Heart left ventricle (tissue), 16 donors: ENCODE results near the gene LOC128125822.

Experiments used
- ATAC-seq, 4 donors: fragments of 200-7000 bp; cut with Tn5 transposase; one replicate each; pipeline ENCODE4 v1.9.1; 2020 to 2022; ENCODE audit warnings: moderate library complexity in 4 of 4, mild to moderate bottlenecking in 3 of 4, moderate number of reproducible peaks in 1 of 4
- DNase-seq, 5 donors: peaks; one replicate each; pipeline ENCODE4 v3.0.0-alpha.2; 2020
- H3K27ac ChIP-seq, 12 donors: fragments of 200-600 bp; sonication (generic) in 4 of 12; one replicate each; pipeline versions ENCODE4 v1.5.0 to v1.8.0; 2016 to 2022; ENCODE audit warnings: mild to moderate bottlenecking in 2 of 12
- H3K27me3 ChIP-seq, 9 donors: fragments of 200-600 bp; sonication (generic) in 2 of 9; one replicate each; pipeline versions ENCODE4 v1.5.1 to v1.8.0; 2016 to 2022; ENCODE audit warnings: mild to moderate bottlenecking in 3 of 9
- H3K36me3 ChIP-seq, 9 donors: fragments of 200-600 bp; sonication (generic) in 2 of 9; one replicate each; pipeline versions ENCODE4 v1.5.0 to v1.8.0; 2018 to 2022; ENCODE audit warnings: mild to moderate bottlenecking in 2 of 9
- H3K4me1 ChIP-seq, 12 donors: fragments of 200-600 bp; sonication (generic) in 4 of 12; one replicate each; pipeline versions ENCODE4 v1.5.0 to v1.8.0; 2016 to 2022; ENCODE audit warnings: mild to moderate bottlenecking in 3 of 12
- H3K4me3 ChIP-seq, 12 donors: fragments of 200-600 bp; sonication (generic) in 4 of 12; one replicate each; pipeline versions ENCODE4 v1.5.0 to v1.8.0; 2017 to 2022; ENCODE audit warnings: mild to moderate bottlenecking in 9 of 12, moderate library complexity in 4 of 12
- H3K9me3 ChIP-seq, 12 donors: fragments of 200-600 bp; sonication (generic) in 4 of 12; one replicate each; pipeline versions ENCODE4 v1.5.0 to v1.8.0; 2016 to 2022; ENCODE audit warnings: mild to moderate bottlenecking in 1 of 12
- CTCF ChIP-seq, 12 donors: fragments of 200-600 bp; sonication (generic) in 4 of 12; IDR thresholded peaks; one replicate each; pipeline versions ENCODE4 v1.5.0 to v1.8.0; 2018 to 2022; ENCODE audit warnings: antibody characterized with exemption in 12 of 12, mild to moderate bottlenecking in 5 of 12
- POLR2A ChIP-seq, 2 donors: fragments of 450-650 bp; IDR thresholded peaks; one replicate each; pipeline ENCODE4 v1.6.1; 2017; ENCODE audit warnings: antibody characterized with exemption in 2 of 2, mild to moderate bottlenecking in 2 of 2, moderate library complexity in 2 of 2
- WGBS, 4 donors: extraction: QIAGEN DNeasy Blood & Tissue Kit in 2 of 4; methylation state at CpG; one replicate each; pipeline versions ENCODE4 v1.1.5 to v1.1.7; 2013 to 2018; 5-methylcytosine and 5-hydroxymethylcytosine counted together
- intact Hi-C, 10 donors: fragments of 100-400 bp; cut with DNase I; formaldehyde crosslinking; loops; one replicate each; pipeline versions ENCODE4 v1.11.1 to v1.14.2; 2022
- donor health status: ischemic (EF 13 %, LVEDD 7.1; RV severe dilation, severe dysfunction).
- donor health status: healthy with polysubstance abuse.
- donor health status: DM: no; HTN: yes; CAD: no.
- donor health status: DM: no; HTN: no; CAD: no.
- donor health status: ischemic (EF 25% LVEDD 6.9; RV normal size, moderate dysfunction).
- donor health status: ischemic (EF 25% LVEDD 5.7; RV mildly dilated, moderate dysfunction).
- donor health status: healthy.
- donor health status: DM: yes; HTN: yes; CAD: no.
- donor health status: ischemic (EF 35%, LVEDD 5.7; RV mildly dilated, moderate dysfunction).
- donor health status: nonischemic (EF 11% LVEDD 7.7; RV severe dilation, severe dysfunction).
- donor health status: DM: yes; HTN: yes; CAD: no.
- donor health status: PGD.
- donor health status: ischemic (EF 29% LVEDD 5.4; RV normal size, mild dysfunction).
- donor health status: nonischemic (EF 23%, LVEDD 6.1; RV moderate dilation, normal function).

The LOC128125822 gene

GRCh38 chr6:63537959-63538300, 34.4 kb upstream of the LOC128125822 start:
- no peak for ATAC-seq
- no peak overlapping the region for H3K27ac ChIP-seq
- H3K36me3 ChIP-seq = no peaks in the 10 kb centered on the region
- H3K27me3 ChIP-seq = no peaks in the 10 kb centered on the region
- H3K9me3 ChIP-seq = no peaks in the 10 kb centered on the region
- intact Hi-C loops = no loop called here
- DNase-seq = no peak
- H3K4me1 ChIP-seq = no peaks in the 10 kb centered on the region
- TF ChIP-seq POLR2A (IDR thresholded peaks at IDR 0.05) (no peak), CTCF (IDR thresholded peaks at IDR 0.05) (no peak)
- no peak overlapping the region for H3K4me3 ChIP-seq

- Histone ChIP-seq H3K9me3 (no peaks in the 10 kb centered on the region), H3K4me3 (no peak overlapping the region), H3K4me1 (no peaks in the 10 kb centered on the region), H3K27ac (no peak overlapping the region), H3K36me3 (no peaks in the 10 kb centered on the region), H3K27me3 (no peaks in the 10 kb centered on the region)
- WGBS, 4 donors = 74 to 90% (median 85%) methylated on average over 1 of the region's 1 CpG
- DNase-seq (no peak), ATAC-seq (no peak)
- TF ChIP-seq CTCF (IDR thresholded peaks at IDR 0.05) (no peak), POLR2A (IDR thresholded peaks at IDR 0.05) (no peak)
- intact Hi-C loops = no loop called here
Measured at GRCh38 chr6:63538550-63538949, 33.7 kb upstream of the LOC128125822 start.

DNA sequence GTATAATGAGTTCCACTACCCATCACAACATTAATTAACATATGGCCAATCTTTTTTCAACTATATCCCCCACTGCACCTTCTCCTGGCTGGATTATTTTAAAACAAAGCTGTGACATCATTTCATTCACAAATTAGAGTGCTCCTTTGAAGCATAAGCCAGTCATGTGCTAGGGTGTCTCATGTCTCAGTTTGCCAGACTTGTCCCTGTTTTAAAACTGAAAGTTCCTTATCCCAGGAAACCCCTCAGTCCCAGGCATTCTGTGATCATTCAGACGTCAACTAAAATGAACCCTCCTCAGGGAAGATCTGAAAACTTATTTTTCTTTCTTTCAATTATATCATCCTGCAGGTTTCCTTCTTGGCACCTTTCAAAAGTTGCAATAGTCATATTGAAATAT, 29.3 kb upstream of the LOC128125822 start:
- no peak overlapping the region for H3K27ac ChIP-seq
- intact Hi-C loops = no loop called here
- H3K36me3 ChIP-seq = no peaks in the 10 kb centered on the region
- ATAC-seq (no peak), DNase-seq (no peak)
- H3K9me3 ChIP-seq = no peaks in the 10 kb centered on the region
- H3K4me1 ChIP-seq = no peaks in the 10 kb centered on the region
- H3K27me3 ChIP-seq = peaks cover 0 to 7% (median 0%) of the 10 kb centered on the region in 9 donors
- TF ChIP-seq CTCF (IDR thresholded peaks at IDR 0.05) (no peak), POLR2A (IDR thresholded peaks at IDR 0.05) (no peak)
- no peak overlapping the region for H3K4me3 ChIP-seq
- WGBS, 4 donors = 38 to 63% (median 54%) methylated on average over 1 of the region's 1 CpG

DNA sequence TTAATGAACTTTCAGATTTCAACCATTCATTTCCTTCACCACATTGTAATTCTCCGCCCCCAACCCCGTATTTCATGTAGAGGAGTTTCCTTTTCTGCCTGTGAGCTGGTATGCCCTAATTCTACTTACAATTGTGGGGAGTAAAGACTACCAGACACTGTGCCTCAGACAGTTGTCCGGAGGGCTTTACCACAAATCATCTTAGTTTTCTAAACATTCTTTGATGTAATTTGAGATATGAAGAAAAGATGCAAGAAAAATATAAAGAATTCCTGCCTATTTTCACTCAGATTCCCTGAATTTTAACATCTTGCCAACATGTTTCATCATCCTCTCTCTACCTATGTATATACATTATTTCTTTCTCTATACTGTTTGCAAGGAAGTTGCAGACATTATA, 28.3 kb upstream of the LOC128125822 start:
- H3K4me3 ChIP-seq = no peak overlapping the region
- ATAC-seq = no peak
- WGBS, 4 donors = 61 to 69% (median 64%) methylated on average over 3 of the region's 3 CpGs
- TF ChIP-seq POLR2A (IDR thresholded peaks at IDR 0.05) = no peak
- TF ChIP-seq CTCF (IDR thresholded peaks at IDR 0.05) = no peak
- DNase-seq = no peak
- H3K9me3 ChIP-seq = no peaks in the 10 kb centered on the region
- intact Hi-C loops = no loop called here
- no peaks in the 10 kb centered on the region for H3K36me3 ChIP-seq
- no peak overlapping the region for H3K27ac ChIP-seq
- H3K27me3 ChIP-seq = peaks cover 0 to 7% (median 0%) of the 10 kb centered on the region in 9 donors
- no peaks in the 10 kb centered on the region for H3K4me1 ChIP-seq
